Colonic mucosa (tissue), 4 donors: ENCODE results near the gene ACER2. TPM values are rescaled to one million over a fixed set of nuclear protein-coding genes. Genes with fewer than 3 reads are reported as not detected.
"Not testable (repeated sequence)": the region's sequence is repeated elsewhere in the genome, so short reads cannot be mapped to it uniquely, and the experiment has no call there.

ENCODE experiments used
- DNase-seq: peaks from one replicate; pipeline ENCODE4 v3.0.0-alpha.2; 2020
- H3K27ac ChIP-seq: fragments of 200-600 bp; one replicate; pipeline ENCODE4 v1.8.0; 2021
- H3K27me3 ChIP-seq: fragments of 200-600 bp; one replicate; pipeline ENCODE4 v1.8.0; 2021
- H3K36me3 ChIP-seq: fragments of 200-600 bp; one replicate; pipeline ENCODE4 v1.8.0; 2021
- H3K4me1 ChIP-seq: fragments of 200-600 bp; one replicate; pipeline ENCODE4 v1.8.0; 2021; ENCODE audit warnings: mild to moderate bottlenecking
- H3K4me3 ChIP-seq: fragments of 200-600 bp; one replicate; pipeline ENCODE4 v1.8.0; 2021
- H3K9ac ChIP-seq, 2 donors: one replicate each; pipeline ENCODE4 v1.7.0; 2013; ENCODE audit warnings: control low read depth in 2 of 2, low read depth in 2 of 2, low read length in 2 of 2
- H3K9me3 ChIP-seq: fragments of 200-600 bp; one replicate; pipeline ENCODE4 v1.8.0; 2021
- CTCF ChIP-seq: fragments of 200-600 bp; IDR thresholded peaks from one replicate; pipeline ENCODE4 v1.8.0; 2022; ENCODE audit warnings: antibody characterized with exemption, mild to moderate bottlenecking
- intact Hi-C: fragments of 100-400 bp; cut with DNase I; formaldehyde crosslinking; loops from one replicate; pipeline ENCODE4 v1.14.1; 2022
- total RNA-seq, 2 donors: library from RNA; stranded (reverse); fragmentation: NEBNext Ultra II Directional in 1 of 2; extraction: Animal tissue kit (Norgen Biotek cat#: 25700) in 1 of 2; gene quantifications; one replicate each; pipeline ENCODE4 v1.2.1, GENCODE V29; 2021
- donor health status: healthy.
- donor health status: DM: no; HTN: no; CAD: no.
- donor health status: DM: no; HTN: no; CAD: no.

Gene ACER2
- total RNA-seq, 2 donors from 2014 or later = 10.6 to 11.9 TPM

GRCh38 chr9:19387317-19387716, 21.5 kb upstream of the ACER2 start:
- H3K36me3 ChIP-seq = no peaks in the 10 kb centered on the region
- H3K9ac ChIP-seq = no peak overlapping the region
- H3K9me3 ChIP-seq = no peaks in the 10 kb centered on the region
- H3K27me3 ChIP-seq = no peaks in the 10 kb centered on the region
- no peak overlapping the region for H3K4me3 ChIP-seq
- H3K4me1 ChIP-seq = no peaks in the 10 kb centered on the region
- no peak overlapping the region for H3K27ac ChIP-seq
- intact Hi-C loops = no loop called here
- no peak for TF ChIP-seq CTCF
- no peak for DNase-seq

- intact Hi-C loops, H3K36me3 ChIP-seq, H3K27me3 ChIP-seq, H3K4me1 ChIP-seq, H3K4me3 ChIP-seq, H3K9me3 ChIP-seq, H3K9ac ChIP-seq, H3K27ac ChIP-seq, DNase-seq: not testable (repeated sequence)
Measured at GRCh38 chr9:19389539-19389938, 19.3 kb upstream of the ACER2 start.

GRCh38 chr9:19397845-19398244, 11.0 kb upstream of the ACER2 start:
- DNase-seq = peak; percentile 30
- Histone ChIP-seq H3K27ac (no peak overlapping the region), H3K27me3 (no peaks in the 10 kb centered on the region), H3K9me3 (no peaks in the 10 kb centered on the region), H3K36me3 (no peaks in the 10 kb centered on the region), H3K4me3 (no peak overlapping the region), H3K4me1 (no peaks in the 10 kb centered on the region), H3K9ac (no peak overlapping the region)
- intact Hi-C loops = no loop called here
- no peak for TF ChIP-seq CTCF

GRCh38 chr9:19403231-19403630, 5.6 kb upstream of the ACER2 start:
- H3K9me3 ChIP-seq, H3K4me3 ChIP-seq, intact Hi-C loops, H3K9ac ChIP-seq, H3K27ac ChIP-seq, H3K27me3 ChIP-seq, H3K4me1 ChIP-seq, H3K36me3 ChIP-seq, DNase-seq: not testable (repeated sequence)

- TF ChIP-seq CTCF = no peak
- Histone ChIP-seq H3K36me3 (no peaks in the 10 kb centered on the region), H3K27ac (no peak overlapping the region), H3K27me3 (no peaks in the 10 kb centered on the region), H3K4me1 (no peaks in the 10 kb centered on the region), H3K9ac (no peak overlapping the region), H3K9me3 (no peaks in the 10 kb centered on the region), H3K4me3 (no peak overlapping the region)
- intact Hi-C loops = no loop called here
- DNase-seq = peak; percentile 24
Measured at GRCh38 chr9:19404283-19405075, 4.3 kb upstream of the ACER2 start.

- Histone ChIP-seq H3K9ac (no peak overlapping the region), H3K9me3 (no peaks in the 10 kb centered on the region), H3K27ac (no peak overlapping the region), H3K4me1 (no peaks in the 10 kb centered on the region), H3K4me3 (no peak overlapping the region), H3K36me3 (no peaks in the 10 kb centered on the region), H3K27me3 (no peaks in the 10 kb centered on the region)
- no peak for TF ChIP-seq CTCF
- intact Hi-C loops = no loop called here
- DNase-seq = no peak
Measured at GRCh38 chr9:19405771-19406170, 3.0 kb upstream of the ACER2 start.
